ENCODE results near the gene SSUH2. TPM values are rescaled to one million over a fixed set of nuclear protein-coding genes. Genes with fewer than 3 reads are reported as not detected.

SSUH2 gene
- total RNA-seq, 1 experiment from 2014 or later, result 0.51 TPM

DNA sequence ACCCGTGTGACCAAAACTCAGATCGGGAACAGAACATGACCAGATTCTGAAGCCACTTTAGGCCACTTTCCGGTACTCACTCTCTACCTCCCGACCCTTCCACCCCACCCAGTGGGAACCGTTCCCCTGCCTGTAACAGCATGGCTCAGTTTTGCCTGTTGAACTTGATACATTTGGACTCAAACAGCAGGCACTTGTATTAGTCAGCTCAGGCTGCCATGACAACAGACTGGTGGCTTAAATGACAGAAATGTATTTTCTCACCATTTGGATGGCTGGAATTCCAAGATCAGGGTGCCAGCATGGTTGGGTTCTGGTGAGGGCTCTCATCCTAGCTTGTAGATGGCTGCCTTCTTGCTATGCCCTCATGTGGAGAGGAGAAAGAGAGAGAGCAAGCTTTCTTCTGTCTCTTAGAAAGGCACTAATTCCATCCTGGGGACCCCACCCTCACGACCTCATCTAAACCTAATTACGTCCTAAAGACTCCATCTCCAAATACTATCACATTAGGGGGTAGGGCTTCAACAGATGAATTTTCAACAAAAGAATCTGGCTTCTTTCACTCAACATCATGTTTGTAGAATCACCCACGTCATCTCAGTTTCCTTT, 9.3 kb upstream of the SSUH2 start:
- Mint-ChIP-seq H3K27me3 (ENCODE audit: insufficient read depth, unreplicated experiment) (peaks cover 20% of the 10 kb centered on the region), H3K27ac (ENCODE audit: low read depth, unreplicated experiment) (no peak overlapping the region), H3K36me3 (ENCODE audit: insufficient read depth, unreplicated experiment) (no peaks in the 10 kb centered on the region), H3K4me3 (ENCODE audit: unreplicated experiment) (no peak overlapping the region), H3K4me1 (ENCODE audit: insufficient read depth, unreplicated experiment) (peaks cover 12% of the 10 kb centered on the region), H3K9me3 (ENCODE audit: unreplicated experiment) (no peaks in the 10 kb centered on the region)
- no peak for DNase-seq (ENCODE audit: unreplicated experiment)
- POLR2A ChIA-PET, result no interaction called here
- no TSS peak for BruUV-seq (replicated peaks)
- TF ChIP-seq, protein P1, sequence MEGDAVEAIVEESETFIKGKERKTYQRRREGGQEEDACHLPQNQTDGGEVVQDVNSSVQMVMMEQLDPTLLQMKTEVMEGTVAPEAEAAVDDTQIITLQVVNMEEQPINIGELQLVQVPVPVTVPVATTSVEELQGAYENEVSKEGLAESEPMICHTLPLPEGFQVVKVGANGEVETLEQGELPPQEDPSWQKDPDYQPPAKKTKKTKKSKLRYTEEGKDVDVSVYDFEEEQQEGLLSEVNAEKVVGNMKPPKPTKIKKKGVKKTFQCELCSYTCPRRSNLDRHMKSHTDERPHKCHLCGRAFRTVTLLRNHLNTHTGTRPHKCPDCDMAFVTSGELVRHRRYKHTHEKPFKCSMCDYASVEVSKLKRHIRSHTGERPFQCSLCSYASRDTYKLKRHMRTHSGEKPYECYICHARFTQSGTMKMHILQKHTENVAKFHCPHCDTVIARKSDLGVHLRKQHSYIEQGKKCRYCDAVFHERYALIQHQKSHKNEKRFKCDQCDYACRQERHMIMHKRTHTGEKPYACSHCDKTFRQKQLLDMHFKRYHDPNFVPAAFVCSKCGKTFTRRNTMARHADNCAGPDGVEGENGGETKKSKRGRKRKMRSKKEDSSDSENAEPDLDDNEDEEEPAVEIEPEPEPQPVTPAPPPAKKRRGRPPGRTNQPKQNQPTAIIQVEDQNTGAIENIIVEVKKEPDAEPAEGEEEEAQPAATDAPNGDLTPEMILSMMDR (IDR thresholded peaks at IDR 0.05; ENCODE audit: unreplicated experiment), result no peak
- intact Hi-C loops (cut with micrococcal nuclease), result no loop called here
- CTCF ChIA-PET, result interaction anchor here (0.5 kb wide), 1 partner anchor 115 kb away, joined by 4 read pairs; no protein-coding TSS in a partner anchor

DNA sequence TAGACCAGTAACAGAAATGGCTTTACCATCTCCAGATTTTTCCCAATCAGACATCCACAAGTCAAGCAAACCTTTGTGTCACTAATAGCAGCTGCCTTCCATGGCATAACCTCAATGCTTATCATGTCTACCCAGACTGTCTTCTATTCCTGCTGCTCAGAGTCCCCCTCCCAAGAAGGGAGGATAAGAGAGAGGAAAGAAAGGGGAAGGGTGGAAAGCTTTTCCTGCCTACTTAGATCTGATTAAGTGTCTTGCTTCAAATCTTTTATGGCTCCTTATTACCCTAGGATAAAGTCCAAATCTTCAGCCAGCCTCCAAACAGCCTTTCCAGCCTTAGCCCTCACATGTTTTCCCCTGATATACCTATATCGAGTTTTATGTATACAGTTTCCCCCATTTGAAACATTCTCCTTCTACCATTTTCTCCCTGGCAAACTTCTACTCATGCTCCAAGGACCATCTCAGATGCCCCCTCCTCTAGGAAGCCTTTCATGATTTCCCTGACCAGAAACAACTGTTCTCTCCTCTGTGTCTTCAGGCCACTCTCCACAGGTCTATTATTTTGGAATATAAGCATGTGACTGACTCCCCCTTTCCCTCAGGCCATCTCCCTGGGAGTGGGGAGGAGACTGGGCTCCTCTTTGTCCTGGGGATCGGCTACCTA, 7.9 kb upstream of the SSUH2 start:
- TF ChIP-seq, protein P1 (IDR thresholded peaks at IDR 0.05; ENCODE audit: unreplicated experiment), result no peak
- no peaks in the 10 kb centered on the region for H3K36me3 Mint-ChIP-seq (ENCODE audit: insufficient read depth, unreplicated experiment)
- no peak overlapping the region for H3K4me3 Mint-ChIP-seq (ENCODE audit: unreplicated experiment)
- intact Hi-C loops (cut with micrococcal nuclease), result no loop called here
- H3K9me3 Mint-ChIP-seq (ENCODE audit: unreplicated experiment), result no peaks in the 10 kb centered on the region
- no peak for DNase-seq (ENCODE audit: unreplicated experiment)
- peaks cover 4% of the 10 kb centered on the region for H3K4me1 Mint-ChIP-seq (ENCODE audit: insufficient read depth, unreplicated experiment)
- H3K27ac Mint-ChIP-seq (ENCODE audit: low read depth, unreplicated experiment), result no peak overlapping the region
- POLR2A ChIA-PET, result no interaction called here
- H3K27me3 Mint-ChIP-seq (ENCODE audit: insufficient read depth, unreplicated experiment), result peaks cover 20% of the 10 kb centered on the region
- no TSS peak for BruUV-seq (replicated peaks)
- CTCF ChIA-PET, result interaction anchor here (1.4 to 1.6 kb wide), 2 partner anchors 10 to 117 kb away, joined by 3 to 4 read pairs; partner anchors contain the start of gene OXTR

GRCh38 chr3:8651418-8652323, 7.1 kb upstream of the SSUH2 start:
- Mint-ChIP-seq H3K9me3 (ENCODE audit: unreplicated experiment) (no peaks in the 10 kb centered on the region), H3K27me3 (ENCODE audit: insufficient read depth, unreplicated experiment) (peaks cover 20% of the 10 kb centered on the region), H3K36me3 (ENCODE audit: insufficient read depth, unreplicated experiment) (no peaks in the 10 kb centered on the region), H3K4me1 (ENCODE audit: insufficient read depth, unreplicated experiment) (no peaks in the 10 kb centered on the region), H3K4me3 (ENCODE audit: unreplicated experiment) (no peak overlapping the region), H3K27ac (ENCODE audit: low read depth, unreplicated experiment) (no peak overlapping the region)
- POLR2A ChIA-PET, result no interaction called here
- TF ChIP-seq, protein P1 (IDR thresholded peaks at IDR 0.05; ENCODE audit: unreplicated experiment), result no peak
- no peak for DNase-seq (ENCODE audit: unreplicated experiment)
- CTCF ChIA-PET, result interaction anchor here (1.4 to 1.6 kb wide), 2 partner anchors 11 to 118 kb away, joined by 3 to 4 read pairs; partner anchors contain the start of gene OXTR
- BruUV-seq (replicated peaks), result no TSS peak
- intact Hi-C loops (cut with micrococcal nuclease), result no loop called here

All from MCF 10A (cell line).